Activated CD8-positive, alpha-beta T cell treated with anti-CD3 and anti-CD28 coated beads for 36 hours (primary cell): Measurements from ENCODE around the gene NGRN. TPM values are rescaled to one million over a fixed set of nuclear protein-coding genes. Genes with fewer than 3 reads are reported as not detected.

Experiments
- ATAC-seq: fragments of 200-7000 bp; cut with Tn5 transposase; one replicate; pipeline ENCODE4 v1.10.0; 2021; ENCODE audit warnings: mild to moderate bottlenecking, moderate library complexity
- CTCF ChIA-PET: fragments of 350-600 bp; sonication (Branson Sonifier 250); formaldehyde crosslinking; loops from one replicate; lab custom pipeline; 2021; ENCODE audit warnings: antibody characterized with exemption; lab: Charles Lee
- POLR2A ChIA-PET: fragments of 350-600 bp; sonication (Branson Sonifier 250); formaldehyde crosslinking; loops from one replicate; lab custom pipeline; 2021; ENCODE audit warnings: antibody characterized with exemption; lab: Charles Lee
- DNase-seq: peaks from one replicate; pipeline ENCODE4 v3.0.0-alpha.2; 2020
- H3K27ac Mint-ChIP-seq: one replicate; pipeline ENCODE4 v1.8.0; 2021; ENCODE audit warnings: mild to moderate bottlenecking, mixed read lengths
- H3K27me3 Mint-ChIP-seq: one replicate; pipeline ENCODE4 v1.8.0; 2021; ENCODE audit warnings: mixed read lengths
- H3K36me3 Mint-ChIP-seq: one replicate; pipeline ENCODE4 v1.8.0; 2021; ENCODE audit warnings: low read depth, mixed read lengths
- H3K4me1 Mint-ChIP-seq: one replicate; pipeline ENCODE4 v1.8.0; 2021; ENCODE audit warnings: low read depth, mixed read lengths
- H3K4me3 Mint-ChIP-seq: one replicate; pipeline ENCODE4 v1.8.0; 2021; ENCODE audit warnings: mild to moderate bottlenecking, moderate library complexity, mixed read lengths
- H3K9me3 Mint-ChIP-seq: one replicate; pipeline ENCODE4 v1.8.0; 2021; ENCODE audit warnings: mixed read lengths
- CTCF ChIP-seq: fragments of 200-600 bp; IDR thresholded peaks from one replicate; pipeline ENCODE4 v1.8.0; 2022; ENCODE audit warnings: antibody characterized with exemption, mild to moderate bottlenecking
- intact Hi-C: fragments of 100-400 bp; cut with micrococcal nuclease; formaldehyde crosslinking; loops from one replicate; pipeline ENCODE4 v1.10.0; 2022
- total RNA-seq, 2 experiments: library from RNA; stranded (reverse); gene quantifications; one replicate each; pipeline ENCODE4 v1.2.3, GENCODE V29; 2021

NGRN gene
- total RNA-seq, 2 experiments from 2014 or later = 22.2 to 23.1 TPM

GRCh38 chr15:90230610-90231009, 34.9 kb upstream of the NGRN start:
- H3K27me3 Mint-ChIP-seq = no peaks in the 10 kb centered on the region
- peak overlapping the region; percentile 94 for H3K27ac Mint-ChIP-seq
- CTCF ChIA-PET = interaction anchor here (1.0 to 4.5 kb wide), 5 partner anchors 9 to 144 kb away, joined by 3 to 24 read pairs (median 4); partner anchors contain the start of gene TTLL13
- no peak for TF ChIP-seq CTCF
- peak overlapping the region; percentile 99 for H3K4me3 Mint-ChIP-seq
- H3K36me3 Mint-ChIP-seq = peaks cover 35% of the 10 kb centered on the region
- peaks cover 43% of the 10 kb centered on the region for H3K4me1 Mint-ChIP-seq
- no peaks in the 10 kb centered on the region for H3K9me3 Mint-ChIP-seq
- POLR2A ChIA-PET = interaction anchor here (0.7 to 1.4 kb wide), 4 partner anchors 8 to 37 kb away, joined by 3 to 4 read pairs (median 4); partner anchors contain the start of gene NGRN
- no peak for DNase-seq
- intact Hi-C loops = loop anchor here (5.0 kb wide), 1 partner anchor 37 kb away; the partner anchor contains the start of gene NGRN
- ATAC-seq = no peak

- Mint-ChIP-seq H3K9me3 (no peaks in the 10 kb centered on the region), H3K4me3 (peak overlapping the region; percentile 99), H3K27ac (peak overlapping the region; percentile 94), H3K4me1 (peaks cover 45% of the 10 kb centered on the region), H3K27me3 (no peaks in the 10 kb centered on the region), H3K36me3 (peaks cover 38% of the 10 kb centered on the region)
- ChIA-PET CTCF (interaction anchor here (1.0 to 4.5 kb wide), 9 partner anchors 10 to 700 kb away, joined by 3 to 24 read pairs (median 4); partner anchors contain the start of gene TTLL13), POLR2A (interaction anchor here (0.6 to 3.3 kb wide), 10 partner anchors 9 to 167 kb away, joined by 3 to 13 read pairs (median 4); partner anchors contain the start of genes NGRN and TTLL13)
- TF ChIP-seq CTCF = no peak
- DNase-seq (peak; percentile 84), ATAC-seq (peak; percentile 62)
- intact Hi-C loops = loop anchor here (5.0 kb wide), 1 partner anchor 36 kb away; the partner anchor contains the start of gene NGRN
Observed at GRCh38 chr15:90231028-90232017, 34.1 kb upstream of the NGRN start.

- Mint-ChIP-seq H3K4me3 (peak overlapping the region; percentile 99), H3K36me3 (peaks cover 39% of the 10 kb centered on the region), H3K9me3 (no peaks in the 10 kb centered on the region), H3K27me3 (no peaks in the 10 kb centered on the region), H3K4me1 (peaks cover 45% of the 10 kb centered on the region), H3K27ac (peak overlapping the region; percentile 94)
- DNase-seq (peak; percentile 44), ATAC-seq (no peak)
- no peak for TF ChIP-seq CTCF
- CTCF ChIA-PET = interaction anchor here (1.0 to 4.5 kb wide), 6 partner anchors 11 to 699 kb away, joined by 3 to 24 read pairs (median 5); no protein-coding TSS in a partner anchor
- intact Hi-C loops = loop anchor here (5.0 kb wide), 1 partner anchor 35 kb away; the partner anchor contains the start of gene NGRN
- POLR2A ChIA-PET = interaction anchor here (0.6 to 3.3 kb wide), 8 partner anchors 17 to 338 kb away, joined by 3 to 13 read pairs (median 4); partner anchors contain the start of genes AP3S2 and TTLL13
Observed at GRCh38 chr15:90232196-90232595, 33.3 kb upstream of the NGRN start.

GRCh38 chr15:90232941-90233386, 32.5 kb upstream of the NGRN start:
- DNase-seq (peak; percentile 17), ATAC-seq (no peak)
- Mint-ChIP-seq H3K4me1 (peaks cover 45% of the 10 kb centered on the region), H3K27ac (peak overlapping the region; percentile 94), H3K4me3 (peak overlapping the region; percentile 99), H3K36me3 (peaks cover 39% of the 10 kb centered on the region), H3K9me3 (no peaks in the 10 kb centered on the region), H3K27me3 (no peaks in the 10 kb centered on the region)
- CTCF ChIA-PET = interaction anchor here (0.6 to 4.5 kb wide), 9 partner anchors 11 to 697 kb away, joined by 3 to 24 read pairs (median 5); no protein-coding TSS in a partner anchor
- intact Hi-C loops = loop anchor here (5.0 kb wide), 1 partner anchor 34 kb away; the partner anchor contains the start of gene NGRN
- TF ChIP-seq CTCF = no peak
- POLR2A ChIA-PET = interaction anchor here (0.7 to 3.3 kb wide), 9 partner anchors 16 to 339 kb away, joined by 3 to 13 read pairs (median 6); partner anchors contain the start of genes AP3S2, IDH2 and TTLL13
